Mucosa of gallbladder (tissue), 1 donor: Measurements from ENCODE around the gene TAF8. TPM values are rescaled to one million over a fixed set of nuclear protein-coding genes. Genes with fewer than 3 reads are reported as not detected.
"Not testable (repeated sequence)": the region's sequence is repeated elsewhere in the genome, so short reads cannot be mapped to it uniquely, and the experiment has no call there.

Experiments
- DNase-seq: peaks from one replicate; pipeline ENCODE4 v3.0.0-alpha.2; 2020; ENCODE audit warnings: low spot score
- total RNA-seq: library from RNA; stranded (reverse); gene quantifications from one replicate; pipeline ENCODE4 v1.2.1, GENCODE V29; 2021
- donor health status: DM: no; HTN: no; CAD: no.

TAF8 gene, protein sequence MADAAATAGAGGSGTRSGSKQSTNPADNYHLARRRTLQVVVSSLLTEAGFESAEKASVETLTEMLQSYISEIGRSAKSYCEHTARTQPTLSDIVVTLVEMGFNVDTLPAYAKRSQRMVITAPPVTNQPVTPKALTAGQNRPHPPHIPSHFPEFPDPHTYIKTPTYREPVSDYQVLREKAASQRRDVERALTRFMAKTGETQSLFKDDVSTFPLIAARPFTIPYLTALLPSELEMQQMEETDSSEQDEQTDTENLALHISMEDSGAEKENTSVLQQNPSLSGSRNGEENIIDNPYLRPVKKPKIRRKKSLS
- total RNA-seq = 26.3 TPM

DNA sequence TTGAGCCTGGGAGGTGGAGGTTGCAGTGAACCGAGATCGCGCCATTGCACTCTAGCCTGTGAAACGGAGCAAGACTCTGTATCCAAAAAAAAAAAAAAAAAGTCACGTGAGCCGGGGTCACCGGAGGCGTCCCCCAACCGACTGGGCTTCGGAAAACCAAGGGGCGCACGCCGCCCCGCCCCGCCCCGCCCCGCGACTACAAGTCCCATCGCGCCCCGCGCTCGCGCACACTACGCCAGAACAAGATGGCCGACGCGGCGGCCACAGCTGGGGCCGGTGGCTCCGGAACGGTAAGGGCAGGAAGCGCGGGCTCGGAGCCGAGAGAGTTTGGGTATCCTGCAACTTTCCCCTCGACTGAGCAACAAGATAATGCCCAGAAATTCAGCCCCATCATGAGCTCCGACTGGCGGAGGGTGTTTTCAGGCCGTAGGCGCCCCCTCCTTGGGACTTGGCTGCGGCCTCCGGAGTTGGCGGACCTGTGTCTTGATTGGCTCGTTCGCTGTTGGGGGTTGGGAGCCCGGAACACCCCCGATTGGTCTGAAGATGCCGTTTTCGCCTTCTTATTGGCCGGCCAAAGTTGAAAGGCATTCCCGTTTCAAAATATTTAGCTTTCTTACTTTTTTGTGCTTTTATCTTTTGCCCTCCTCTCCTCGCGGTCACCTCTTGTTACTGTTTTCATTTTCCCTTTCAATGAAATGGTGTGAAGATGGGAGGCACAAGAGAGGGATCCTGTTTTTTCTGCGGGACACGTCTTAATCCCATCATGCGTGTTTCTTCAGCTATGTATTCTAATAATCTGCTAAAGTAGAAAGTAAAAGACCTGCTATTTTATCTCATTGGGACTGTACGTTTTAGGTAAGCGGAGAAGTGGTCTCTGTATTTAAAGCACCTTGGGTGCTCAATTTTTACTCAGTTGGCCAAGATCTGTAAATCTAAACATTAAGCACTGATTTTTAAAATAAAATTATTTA is at the start of gene TAF8:
Gene TAF8 (plus strand): TSS at position 228 of the 971 bp plus-strand sequence. CDS start 18 bp downstream, at position 246.
- peak; percentile 92 for DNase-seq

DNA sequence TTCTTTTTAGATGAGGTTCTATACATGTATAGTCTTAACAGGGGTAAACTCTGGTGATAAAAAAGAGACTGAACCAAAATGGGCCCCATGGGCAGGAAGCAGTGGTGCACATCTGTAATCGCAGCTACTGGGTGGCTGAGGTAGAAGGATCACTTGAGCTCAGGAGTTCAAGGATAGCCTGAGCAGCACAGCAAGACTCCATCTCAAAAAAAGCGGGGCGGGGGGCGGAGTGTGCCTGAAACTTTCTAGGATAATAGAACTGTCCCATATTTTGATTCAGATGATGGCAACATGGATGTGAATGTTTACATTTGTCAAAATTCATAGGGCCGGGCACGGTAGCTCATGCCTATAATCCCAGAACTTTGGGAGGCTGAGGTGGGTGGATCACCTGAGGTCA is 48.8 kb upstream of the TAF8 start:
- no peak for DNase-seq

DNA sequence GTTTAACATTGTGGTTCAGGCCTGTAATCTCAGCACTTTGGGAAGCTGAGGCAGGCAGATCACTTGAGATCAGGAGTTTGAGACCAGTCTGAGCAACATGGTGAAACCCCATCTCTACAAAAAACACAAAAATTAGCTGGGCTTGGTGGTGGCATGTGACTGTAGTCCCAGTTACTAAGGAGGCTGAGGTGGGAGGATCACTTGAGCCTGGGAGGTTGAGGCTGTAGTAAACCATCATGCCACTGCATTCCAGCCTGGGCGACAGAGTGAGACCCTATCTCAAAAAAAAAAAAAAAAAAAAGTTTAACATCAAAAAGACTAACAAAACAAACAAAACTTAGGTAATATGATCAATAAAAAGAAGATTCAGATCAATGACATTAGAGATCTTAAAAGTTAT is 46.7 kb upstream of the TAF8 start:
- not testable (repeated sequence) for DNase-seq

DNA sequence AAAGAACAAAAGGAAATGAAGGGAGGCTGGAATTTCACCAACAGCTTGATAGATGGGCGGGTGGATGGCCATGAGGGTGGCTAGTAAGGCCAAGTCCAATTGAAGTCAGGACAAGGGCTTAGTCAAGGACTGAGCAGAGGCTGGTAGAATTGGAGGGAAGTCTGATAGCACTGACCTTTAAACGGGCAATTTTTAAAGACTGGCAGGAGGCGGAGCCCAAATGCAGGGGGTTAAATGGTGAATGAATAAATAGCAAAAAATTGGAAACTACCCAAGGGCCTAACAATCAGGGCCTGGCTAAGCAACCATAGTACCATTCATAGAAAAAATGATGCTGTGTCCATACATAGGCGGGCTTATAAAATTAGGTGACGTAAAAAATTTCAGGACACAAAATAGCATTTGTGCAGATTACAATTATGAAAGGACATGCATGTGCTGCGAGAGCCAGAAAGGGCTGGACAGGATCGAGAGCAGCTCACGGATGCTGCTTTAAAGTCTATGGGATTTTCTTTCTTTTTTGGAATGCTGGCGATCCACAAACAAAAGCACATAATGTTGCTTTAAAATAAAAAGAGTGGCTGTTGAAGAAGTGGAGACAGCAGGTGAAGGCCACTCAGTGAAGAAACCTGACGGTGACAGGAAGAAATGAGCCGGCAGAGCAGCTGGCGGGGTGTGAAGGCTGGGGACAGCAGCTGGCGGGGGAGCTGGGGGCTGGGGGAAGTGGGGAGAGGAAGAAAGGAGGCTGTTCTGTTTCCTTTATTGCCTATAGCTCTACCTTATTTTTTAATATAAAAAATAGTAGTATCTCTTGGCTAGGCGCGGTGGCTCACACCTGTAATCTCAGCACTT is 42.8 kb upstream of the TAF8 start:
- no peak for DNase-seq

DNA sequence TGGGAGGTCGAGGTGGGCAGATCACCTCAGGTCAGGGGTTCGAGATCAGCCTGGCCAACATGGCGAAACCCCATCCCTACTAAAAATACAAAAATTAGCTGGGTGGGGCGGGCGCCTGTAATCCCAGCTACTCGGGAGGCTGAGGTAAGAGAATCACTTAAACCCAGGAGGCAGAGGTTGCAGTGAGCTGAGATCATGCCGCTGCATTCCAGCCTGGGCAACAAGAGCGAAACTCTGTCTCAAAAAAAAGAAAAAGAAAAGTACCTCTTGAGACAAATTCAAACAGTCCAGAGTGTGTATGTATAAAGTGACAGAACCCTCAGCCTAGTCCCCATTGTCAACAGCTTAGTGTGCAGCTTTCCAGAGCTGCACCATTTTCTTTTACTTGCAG is 42.2 kb upstream of the TAF8 start:
- DNase-seq = not testable (repeated sequence)

DNA sequence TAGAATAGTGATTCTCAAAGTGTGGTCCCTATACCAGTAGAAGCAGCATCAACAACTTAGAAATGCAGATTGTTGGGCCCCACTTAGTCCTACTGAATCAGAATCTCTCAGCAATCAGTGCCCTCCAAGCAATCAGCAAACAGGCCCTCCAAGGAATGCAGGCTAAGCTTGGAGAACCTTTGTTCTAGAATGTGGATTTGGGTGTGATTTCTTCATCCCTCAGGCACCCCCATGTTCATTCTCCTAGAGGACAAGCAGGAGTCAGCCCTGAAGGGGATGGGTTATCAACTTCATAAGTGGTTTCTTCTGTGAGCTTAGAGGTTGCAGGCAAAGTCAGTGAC is 40.5 kb upstream of the TAF8 start:
- DNase-seq = no peak

DNA sequence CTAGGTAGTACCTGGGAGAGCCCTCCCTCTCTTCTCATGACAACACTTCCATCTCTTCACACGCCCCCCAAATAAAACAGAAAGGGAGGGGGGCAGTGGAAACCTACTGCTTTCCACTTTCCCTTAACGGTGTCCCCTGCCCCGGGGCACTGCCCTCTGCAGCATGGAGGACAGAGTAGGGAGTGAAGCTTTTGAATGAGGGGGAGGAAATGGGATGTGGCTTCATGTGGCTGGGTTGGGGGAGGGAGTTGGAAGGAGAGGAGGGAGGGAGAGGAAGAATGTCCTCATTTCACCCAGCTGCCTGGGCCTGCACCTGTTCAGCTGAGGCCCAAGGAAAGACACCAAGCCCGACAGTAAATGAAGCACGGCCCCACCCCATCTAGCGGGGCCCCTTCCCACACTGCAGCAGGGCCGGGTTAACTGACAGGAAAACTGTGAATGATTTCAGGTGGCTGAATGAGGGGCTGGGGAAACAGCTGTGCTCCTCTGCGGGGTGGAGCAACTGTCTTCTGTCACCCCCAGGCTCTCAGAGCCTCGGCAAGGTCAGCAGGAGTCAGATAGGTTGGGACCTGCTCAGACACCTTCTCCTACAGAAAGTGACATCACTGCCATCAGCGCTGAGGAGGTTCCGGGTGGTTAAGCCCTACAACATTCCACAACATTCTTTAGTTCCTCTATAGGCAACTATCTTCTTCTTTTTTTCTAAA is 40.0 kb upstream of the TAF8 start:
- DNase-seq = no peak

DNA sequence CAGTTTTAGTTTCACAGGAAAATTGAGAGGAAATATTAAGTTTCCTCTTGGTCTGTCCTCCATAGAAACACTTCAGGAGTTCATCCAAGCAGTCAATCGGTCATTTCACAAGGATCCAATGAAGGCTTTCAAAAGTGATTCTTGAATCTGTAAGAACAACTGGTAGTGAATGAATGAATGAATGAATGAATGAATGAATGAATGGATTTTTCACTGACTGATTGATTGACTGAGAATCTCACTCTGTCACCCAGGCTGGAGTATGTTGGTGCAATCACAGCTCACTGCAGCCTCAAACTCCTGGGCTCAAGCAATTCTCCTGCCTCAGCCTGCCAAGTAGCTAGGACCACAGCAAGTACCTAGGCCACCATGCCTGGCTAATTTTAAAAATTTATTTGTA is 39.4 kb upstream of the TAF8 start:
- no peak for DNase-seq

DNA sequence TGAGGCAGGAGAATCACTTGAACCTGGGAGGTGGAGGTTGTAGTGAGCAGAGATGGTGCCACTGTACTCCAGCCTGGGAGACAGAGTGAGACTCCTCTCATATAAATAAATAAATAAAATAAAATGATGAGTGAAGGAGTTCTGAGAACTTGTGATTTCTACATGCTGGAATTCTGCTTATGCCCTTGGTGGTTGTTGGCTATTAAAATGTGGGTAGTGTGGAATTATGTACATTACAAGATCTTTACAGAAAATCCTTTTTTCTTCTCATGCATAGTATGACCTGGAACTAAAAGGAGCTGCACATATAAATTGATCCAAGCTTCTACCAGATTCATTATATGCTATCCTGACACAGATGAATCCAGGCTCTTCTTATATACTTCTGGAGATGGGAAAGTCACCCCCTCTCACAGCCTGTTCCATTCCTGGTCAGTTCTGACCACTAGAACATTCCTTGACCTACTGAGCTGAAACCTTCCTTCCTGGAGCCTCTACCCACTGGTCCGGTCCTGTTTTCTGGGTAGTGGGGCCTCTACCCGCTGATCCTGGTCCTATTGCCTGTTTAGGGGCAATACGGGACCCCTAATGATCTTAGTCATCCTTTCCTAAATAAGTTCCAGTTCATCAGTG is 37.7 kb upstream of the TAF8 start:
- no peak for DNase-seq

DNA sequence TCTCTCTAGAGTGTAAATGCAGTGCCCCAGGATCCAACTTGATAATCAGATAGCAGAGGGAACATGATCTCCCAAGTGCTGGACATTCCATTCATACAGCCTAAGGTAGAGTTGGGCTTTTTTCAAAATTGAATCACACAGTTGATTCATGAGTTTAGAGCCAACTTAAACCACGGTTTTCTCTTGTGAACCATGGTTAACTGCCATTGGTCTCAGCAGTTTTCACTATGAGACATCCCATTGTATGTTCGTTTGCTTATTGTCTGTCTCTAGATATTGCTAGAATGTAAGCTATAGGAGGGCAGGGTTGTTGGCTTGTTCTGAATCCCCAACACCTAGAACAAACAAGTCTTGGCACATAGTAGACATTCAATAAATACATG is 37.2 kb upstream of the TAF8 start:
- no peak for DNase-seq

DNA sequence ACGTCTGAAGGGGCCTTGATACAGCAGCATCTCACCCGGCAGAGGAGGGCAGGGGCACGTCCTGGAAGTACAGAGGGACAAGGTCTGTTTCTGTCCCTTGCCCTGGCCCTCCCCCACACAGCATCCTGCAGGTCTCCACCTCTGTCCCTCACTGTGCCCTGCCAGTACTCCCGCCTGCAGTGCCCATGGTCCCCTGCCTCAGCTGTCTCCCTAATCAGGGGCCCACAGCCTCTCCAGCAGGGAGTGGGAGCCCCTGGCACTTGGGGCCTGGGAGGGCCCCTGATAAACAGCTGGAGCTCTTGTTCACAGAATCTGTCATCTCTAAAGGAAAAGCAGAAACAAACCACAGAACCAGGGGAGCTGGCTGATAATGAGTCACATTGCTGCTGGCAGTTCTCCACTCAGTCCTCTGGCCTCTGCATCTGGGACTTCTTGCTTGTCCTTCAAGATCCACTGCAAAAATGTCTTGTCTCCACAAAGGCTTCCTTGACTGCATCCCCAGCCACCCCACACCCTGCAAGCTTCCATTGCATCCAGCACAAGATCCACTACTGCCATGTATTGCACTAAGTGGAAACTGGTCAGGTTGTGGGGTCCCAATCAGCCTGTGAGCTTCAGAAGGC is 33.2 kb upstream of the TAF8 start:
- DNase-seq = peak; percentile 35

DNA sequence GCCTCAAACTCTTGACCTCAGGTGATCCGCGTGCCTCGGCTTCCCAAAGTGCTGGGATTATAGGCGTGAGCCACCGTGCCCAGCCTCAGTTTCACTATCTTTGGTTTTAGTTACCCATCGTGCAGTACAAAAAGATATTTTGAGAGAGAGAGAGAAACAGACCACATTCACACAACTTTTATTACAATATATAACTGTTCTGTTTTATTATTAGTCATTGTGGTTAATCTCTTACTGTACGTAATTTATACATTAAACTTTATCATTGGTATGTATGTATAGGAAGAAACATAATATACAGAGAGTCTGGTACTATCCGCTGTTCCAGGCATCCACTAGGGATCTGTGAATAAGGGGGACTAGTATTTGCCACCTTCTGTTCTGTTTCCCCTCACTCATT is 29.4 kb upstream of the TAF8 start:
- DNase-seq = no peak

DNA sequence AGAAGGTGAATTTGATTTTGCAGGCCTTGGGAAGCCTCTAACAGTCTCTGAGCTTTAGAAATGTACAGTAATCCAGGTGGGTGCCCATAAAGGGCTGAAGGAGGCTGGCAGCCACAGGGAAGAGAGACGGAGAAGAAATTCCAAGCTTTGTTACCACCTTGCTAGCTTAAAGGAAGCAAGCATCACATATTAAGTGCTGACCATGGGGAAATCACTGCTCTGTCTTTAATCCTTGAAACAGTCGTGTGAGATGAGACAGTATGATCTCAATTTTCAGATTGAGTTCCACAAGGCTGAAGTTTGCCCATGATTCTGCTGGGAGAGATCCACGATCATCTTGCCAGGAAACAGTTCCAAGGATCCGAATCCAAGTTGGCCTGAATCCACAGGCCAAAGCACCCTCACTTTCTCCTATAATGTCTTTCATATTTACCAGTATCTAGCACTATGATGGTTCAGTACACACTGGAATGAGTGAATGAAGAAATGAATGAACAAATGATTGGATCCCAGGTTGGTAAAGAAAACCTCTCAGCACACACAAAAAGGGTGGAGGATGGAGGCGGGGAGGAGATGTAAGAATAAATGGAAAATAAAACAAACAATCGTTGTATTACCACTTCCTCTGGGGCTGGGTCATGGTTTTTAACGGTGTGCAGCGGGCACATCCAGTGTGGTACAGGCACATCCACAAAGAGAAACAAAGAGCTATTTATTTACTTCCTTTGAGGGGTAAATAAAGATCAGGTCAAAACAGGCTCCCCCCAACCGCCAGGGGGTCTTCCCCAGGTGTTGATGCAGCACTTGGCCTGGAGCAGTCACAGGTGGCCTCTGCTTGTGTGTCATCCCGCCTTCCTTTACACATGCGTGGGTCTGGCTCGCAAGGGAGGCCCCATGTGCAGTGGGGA is 28.2 kb upstream of the TAF8 start:
- DNase-seq = no peak

DNA sequence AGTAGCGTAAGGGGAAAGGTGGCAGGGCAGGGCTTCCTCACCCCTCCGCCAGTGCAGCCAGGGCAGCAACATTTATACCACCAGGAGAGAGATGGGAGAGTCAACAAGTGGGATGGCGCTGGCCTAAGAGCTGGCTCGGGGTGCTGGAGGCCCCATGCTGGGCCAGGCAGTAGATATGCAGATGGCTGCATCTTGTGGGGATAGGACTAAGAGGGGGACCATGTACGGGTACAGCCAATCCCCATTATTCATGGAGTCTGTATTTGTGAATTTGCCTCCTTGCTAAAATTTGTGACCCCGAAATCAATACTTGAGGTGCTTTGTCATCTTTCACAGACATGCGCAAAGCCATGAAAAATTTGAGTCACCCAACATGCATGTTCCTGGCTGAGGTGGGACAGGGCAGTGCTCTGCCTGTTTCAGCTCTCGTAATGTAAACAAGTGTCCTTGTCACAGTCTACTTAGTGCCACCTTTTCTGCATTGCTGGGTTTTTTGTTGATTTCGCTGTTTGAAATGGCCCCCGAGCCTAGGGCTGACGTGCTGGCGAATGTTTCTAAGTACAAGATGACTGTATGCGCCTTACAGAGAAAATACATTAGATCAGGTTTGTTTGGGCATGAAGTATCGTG is 27.5 kb upstream of the TAF8 start:
- DNase-seq = no peak

DNA sequence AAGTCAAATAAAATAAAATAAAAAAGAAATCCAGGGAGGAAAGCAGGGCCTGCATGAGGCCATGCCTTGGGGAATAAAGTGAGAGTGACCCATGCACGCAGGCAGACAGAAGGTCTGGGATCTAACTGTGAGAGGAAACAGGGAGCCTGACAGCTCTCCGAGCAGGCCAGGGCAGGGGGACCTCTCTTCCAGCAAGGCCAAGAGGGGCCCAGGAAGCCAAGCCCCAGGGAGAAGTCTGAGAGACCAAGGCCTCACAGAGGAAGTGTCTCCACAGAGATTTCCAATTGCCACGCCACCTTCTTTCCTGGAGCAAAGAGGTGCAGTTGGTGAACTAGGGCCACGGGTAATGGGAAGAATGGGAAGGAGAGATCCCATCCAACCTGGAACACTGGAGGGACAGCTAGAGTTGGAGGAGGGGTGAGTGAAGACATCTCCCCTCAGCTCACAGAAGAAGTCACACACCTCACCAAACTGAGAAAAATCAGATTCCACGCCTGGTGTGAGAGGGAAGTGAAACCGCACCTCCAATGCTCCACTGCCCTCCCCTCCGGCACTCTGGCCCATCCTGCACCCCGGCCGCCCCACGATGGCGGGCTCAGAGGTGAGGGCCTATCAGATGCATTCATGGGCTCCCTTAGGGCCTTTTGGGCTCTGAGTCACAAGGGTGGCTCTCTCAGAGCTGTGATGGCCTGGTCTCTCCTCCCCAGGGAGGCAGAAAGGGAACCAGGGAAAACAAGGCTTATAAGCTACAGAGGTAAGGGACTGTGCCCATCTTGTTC is 25.1 kb upstream of the TAF8 start:
- DNase-seq = no peak

DNA sequence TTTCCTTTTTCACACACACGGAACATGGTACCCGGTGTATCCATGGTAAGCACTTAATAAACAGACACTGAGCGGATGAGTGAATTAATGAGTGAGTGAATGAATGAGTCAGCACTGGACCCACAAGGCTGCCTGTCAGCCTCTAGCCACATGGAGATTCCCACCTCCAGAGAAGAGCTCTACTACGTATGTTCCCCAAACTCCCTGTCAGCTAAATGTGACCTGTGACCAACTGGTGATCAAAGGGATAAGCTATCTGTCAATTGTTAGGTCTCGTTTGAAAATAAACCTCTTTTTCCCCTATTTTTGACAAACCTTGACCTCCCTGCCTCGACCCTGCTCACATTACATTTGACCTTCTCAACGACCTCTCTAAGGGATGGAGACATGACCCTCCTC is 24.5 kb upstream of the TAF8 start:
- no peak for DNase-seq

DNA sequence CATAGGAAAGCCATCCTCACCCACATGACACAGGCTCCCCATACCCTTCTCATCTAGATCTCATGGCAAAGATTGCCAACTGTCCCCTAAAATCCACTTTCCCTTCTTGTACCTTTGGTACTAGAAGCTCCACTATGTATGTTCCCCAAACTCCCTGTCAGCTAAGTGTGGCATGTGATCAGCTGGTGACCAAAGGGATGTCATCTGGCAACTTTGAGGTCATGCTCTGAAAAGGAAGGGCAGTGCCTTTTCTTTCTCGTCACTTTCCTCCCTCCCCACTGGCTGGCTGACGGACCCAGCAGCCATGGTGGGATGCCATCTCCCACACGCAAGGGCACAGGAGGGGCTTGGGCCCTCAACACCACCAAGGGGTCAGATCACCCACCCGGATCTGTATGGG is 23.8 kb upstream of the TAF8 start:
- DNase-seq = no peak
